HG03064 (cell line): ENCODE results near the gene TDRD15.
"Not testable (repeated sequence)": the region's sequence is repeated elsewhere in the genome, so short reads cannot be mapped to it uniquely, and the experiment has no call there.

Experiments used
- ATAC-seq: cut with Tn5 transposase; IDR thresholded peaks from one replicate; pipeline ENCODE4 v1.9.1; 2021; ENCODE audit warnings: low read depth; ENCODE audit not compliant: unreplicated experiment

TDRD15 gene

DNA sequence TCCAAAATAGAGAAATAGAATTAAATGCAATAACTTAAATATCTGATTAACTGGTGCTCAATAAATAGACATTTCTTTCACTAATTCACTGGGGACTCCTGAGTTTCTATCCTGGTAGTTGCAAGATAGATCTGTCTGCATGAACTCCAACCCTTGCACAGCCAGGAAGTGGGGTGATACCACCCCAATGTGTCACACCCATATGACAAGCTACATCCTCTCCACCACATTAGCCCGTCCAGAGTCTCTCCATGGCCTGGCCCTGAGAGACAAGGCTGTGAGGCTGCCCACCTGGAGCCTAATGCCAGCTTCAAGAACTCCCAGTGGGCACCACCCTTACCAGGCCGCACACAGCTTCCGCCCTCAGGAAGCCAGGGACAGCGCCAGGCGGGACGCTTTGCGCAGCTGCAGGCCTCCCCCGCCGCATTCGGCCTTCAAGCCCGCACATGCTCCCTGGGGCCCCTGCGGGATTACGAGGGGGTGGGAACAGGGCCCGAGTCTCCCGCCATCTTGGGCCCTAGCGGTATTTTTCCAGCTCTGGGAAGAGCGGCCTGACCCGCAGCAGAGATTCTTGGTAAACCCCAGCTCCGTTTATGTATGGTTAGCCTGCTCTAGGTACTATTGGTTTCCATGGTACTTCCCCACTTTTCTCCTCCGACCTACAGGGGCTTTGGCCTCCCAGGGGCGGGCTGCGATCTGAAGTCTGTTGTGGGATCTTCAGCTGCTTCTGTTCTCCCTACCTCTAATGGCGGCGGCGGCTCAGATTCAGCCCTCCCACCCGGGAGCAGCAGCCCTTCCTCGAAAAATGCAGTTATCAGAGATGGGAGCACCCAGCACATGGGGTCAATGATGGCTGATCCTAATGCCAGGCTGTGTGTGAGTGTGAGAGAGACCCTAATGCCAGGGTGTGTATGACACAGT, at the start of gene TDRD15:
TDRD15 (plus strand) TSS at position 496 of the 921 bp plus-strand sequence. CDS start 13,500 bp downstream, outside the sequence.
- no peak for ATAC-seq

DNA sequence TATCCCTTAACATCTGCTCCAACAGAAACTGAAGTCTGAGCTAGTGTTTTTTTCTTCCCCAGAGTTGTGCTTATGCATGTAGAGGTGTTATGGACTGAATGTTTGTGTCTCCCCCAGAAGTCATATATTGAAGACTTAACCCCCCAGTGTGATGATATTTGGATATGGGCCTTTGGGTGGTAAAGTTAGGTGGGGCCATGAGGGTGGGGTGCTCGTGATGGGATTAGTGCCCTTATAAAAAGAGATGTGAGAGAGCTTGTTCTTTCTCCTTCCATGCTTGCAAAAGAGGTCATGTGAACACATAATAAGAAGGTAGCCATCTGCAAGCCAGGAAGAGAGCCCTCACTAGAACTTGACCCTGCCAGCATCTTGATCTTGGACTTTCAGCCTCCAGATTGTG, 45.5 kb upstream of the TDRD15 start:
- ATAC-seq: no peak

DNA sequence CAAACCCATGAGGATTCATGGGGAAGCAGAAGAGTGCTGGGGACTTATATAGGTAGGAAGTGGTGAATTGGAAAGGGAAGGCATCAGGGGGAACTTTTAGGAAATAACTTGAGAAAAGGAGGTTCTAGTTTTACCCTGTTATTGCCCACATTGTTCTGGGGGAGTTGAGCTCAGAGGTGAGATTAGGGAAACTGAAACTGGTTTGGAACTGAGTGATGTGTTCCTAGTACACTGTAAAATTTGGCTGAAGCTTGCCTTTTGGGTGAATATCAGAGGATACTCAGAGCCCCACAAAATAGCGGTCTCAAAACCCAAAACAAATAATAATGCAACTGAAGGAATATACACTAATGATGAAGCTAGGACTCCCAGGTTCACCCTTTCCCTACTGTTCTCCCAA, 40.3 kb upstream of the TDRD15 start:
- ATAC-seq: no peak

DNA sequence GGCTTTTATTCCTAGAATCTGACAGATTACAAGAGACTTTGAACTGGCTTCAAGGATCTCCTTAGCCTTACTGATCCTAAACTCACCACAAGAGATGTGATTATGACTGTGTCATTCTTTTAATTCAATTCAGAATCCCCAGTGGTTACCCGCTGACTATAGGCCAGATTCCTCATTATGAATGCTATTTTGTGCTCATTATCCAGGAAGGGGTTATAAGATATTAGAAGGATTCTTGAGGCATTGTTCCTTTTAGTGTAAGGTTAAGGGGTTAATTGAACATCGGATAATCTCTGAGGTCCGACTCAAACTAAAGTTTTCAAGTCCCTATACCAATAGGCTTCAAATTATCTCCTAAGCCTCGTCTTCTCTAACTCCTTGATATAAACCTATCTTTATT, 39.4 kb upstream of the TDRD15 start:
- no peak for ATAC-seq

DNA sequence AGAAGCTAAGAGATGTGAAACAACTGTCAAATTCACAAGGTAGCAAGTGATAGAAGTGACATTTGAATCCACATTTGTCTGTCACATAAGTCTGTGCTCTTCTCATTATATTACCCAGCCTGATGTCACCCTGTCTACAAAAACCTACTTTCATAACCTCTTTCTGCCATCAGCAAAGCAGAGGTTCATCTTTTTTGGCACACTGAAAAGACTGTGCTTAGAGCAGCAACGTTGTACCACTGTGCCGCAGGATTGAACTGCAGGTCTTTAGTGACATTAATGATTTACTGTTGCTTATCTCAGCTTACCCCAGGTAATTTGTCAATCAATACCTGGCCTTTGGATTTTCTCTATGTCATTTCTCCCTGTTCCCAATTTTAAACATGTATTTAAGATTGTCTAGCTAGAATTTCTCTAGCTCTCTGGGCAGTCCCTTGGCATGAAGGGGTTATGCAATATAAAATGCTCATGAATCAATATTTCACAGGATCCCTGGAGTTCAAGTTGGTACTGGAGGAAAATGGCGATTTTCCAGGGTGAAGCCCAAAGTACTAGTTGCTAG, 31.4 kb upstream of the TDRD15 start:
- ATAC-seq: no peak

DNA sequence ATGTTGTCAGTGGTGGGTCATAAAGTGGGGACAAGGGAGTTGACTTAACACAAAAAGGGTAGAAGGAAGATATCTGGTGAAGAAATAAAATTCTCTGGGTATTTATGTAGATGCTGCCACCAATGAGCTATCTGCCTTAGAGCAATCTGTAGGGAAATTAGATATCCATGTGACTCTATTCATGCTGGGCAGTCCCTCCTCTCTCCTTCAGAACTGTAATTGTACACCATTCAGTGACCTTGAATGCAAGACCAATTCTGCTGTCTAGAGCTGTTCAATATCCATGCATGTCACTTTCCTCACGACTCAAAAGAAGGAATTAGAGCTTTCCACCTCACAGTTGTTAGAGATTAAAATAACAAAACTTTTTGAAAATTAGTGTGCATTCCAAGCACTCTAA, 28.6 kb upstream of the TDRD15 start:
- no peak for ATAC-seq

DNA sequence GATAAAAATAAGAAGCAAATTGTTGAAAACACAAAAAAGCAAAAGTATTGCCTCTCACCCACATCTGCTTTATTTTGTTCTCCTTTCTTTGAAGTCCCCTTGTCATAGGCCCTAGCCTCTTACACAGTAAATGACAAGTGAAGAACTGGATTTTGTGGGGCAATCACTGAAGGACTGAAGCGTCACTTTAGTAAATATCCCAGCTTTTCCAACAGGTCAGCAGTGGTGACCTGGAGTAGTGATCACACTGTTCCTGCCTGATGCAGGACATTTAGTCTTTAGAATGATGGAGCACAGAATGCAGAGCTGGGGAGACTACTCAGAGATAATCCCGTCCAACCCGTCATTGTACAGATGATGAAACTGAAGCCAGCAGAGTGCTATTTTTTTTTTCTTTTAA, 28.1 kb upstream of the TDRD15 start:
- no peak for ATAC-seq

DNA sequence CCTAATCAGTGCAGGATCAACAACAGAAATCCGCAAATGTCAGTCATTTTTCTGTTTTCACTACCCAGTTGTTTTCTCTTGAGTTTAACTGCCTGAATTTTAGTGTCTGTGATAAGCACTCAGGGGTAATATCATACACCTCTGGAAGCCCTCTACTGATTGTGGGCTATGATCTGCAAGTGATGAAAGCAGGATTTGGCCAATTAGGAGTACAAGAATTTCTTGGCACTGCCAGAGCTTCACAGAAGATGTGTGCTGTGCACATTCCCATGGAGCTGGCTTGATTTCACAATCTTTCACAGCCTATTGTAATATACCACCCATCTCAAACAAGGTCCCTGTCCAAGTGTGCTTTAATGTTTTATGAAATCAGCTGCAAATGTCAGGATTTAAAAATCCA, 27.3 kb upstream of the TDRD15 start:
- ATAC-seq: no peak

DNA sequence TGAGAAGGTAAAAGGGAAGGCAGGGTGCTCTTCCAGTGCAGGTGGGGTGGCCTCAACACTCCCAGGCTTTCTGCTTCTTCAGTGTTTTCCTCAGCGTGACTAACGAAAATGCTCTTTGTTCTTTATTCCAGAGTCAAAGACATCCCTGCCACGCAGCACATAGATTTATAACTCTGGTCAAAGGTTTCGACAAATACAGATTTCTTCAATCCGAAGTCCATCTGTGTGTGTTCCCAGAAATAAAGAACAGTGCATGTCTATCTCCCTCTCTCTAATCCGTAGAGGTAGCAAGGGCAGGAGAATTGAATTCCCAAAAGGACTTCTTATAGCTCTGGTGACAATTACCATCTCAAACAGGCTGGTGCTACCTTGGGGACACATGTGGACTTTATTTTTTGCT, 26.4 kb upstream of the TDRD15 start:
- ATAC-seq: no peak

DNA sequence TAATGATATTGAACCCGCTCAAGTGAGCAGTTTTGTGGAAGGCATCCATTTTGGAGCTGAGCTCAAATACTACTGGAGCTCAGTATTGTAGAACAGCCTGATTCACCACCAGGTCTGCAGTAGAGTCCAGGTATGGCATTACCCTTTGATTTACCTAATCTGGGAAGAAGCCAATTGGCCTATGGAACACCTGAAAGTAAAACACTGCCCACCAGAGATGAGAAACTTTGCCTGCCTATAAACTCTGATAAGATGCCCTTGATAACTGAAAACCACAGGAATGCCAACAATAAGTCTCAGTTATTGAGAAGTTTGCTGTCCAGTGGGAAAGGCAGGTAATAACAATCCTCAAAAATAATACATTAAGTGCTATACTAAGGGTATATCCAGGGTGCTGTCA, 25.5 kb upstream of the TDRD15 start:
- ATAC-seq: no peak

DNA sequence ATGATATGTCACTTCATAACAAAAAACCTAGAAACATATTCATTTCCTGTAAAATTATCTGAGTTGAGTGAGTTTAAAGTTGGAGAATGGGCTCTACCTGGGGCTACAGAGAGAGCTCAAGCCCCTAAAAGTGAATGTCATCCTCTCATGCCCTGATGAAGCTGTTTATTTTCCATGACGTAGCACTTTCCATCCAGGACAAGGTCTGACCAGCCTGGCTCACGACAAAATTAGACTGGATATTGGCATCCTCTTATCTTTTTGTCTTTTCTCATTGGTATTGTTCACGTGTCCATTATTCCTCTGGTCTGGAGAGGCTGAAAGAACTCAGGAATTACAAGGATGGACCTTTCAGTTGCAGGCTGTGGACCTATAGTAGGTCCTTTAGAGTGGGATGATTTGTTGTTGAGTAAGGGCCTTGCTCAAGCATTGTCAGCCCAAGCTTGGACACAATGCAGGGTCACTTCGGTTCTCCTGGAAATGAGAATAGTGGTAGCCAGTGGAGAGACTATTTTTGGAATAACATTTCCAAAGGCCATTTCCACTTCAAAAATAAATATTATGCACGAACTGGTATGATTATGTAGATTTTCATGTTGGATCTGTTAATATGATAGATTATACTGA, 24.4 kb upstream of the TDRD15 start:
- no peak for ATAC-seq

DNA sequence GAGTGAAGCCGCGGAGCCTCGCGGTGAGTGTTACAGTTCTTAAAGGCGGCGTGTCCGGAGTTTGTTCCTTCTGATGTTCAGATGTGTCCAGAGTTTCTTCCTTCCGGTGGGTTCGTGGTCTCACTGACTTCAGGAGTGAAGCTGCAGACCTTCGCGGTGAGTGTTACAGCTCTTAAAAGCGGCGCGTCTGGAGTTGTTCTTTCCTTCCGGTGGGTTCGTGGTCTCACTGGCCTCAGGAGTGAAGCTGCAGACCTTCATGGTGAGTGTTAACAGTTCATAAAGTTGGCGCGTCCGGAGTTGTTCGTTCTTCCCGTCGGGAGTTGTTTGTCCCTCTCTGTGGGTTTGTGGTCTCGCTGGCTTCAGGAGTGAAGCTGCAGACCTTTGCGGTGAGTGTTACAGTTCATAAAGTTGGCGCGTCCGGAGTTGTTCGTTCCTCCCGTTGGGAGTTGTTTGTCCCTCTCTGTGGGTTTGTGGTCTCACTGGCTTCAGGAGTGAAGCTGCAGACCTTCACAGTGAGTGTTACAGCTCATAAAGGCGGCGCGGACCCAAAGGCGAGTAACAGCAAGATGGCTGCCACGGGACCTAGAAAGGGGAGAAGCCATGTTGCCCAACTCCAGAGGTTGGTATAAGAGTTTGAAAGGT, 22.1 kb upstream of the TDRD15 start:
- not testable (repeated sequence) for ATAC-seq

DNA sequence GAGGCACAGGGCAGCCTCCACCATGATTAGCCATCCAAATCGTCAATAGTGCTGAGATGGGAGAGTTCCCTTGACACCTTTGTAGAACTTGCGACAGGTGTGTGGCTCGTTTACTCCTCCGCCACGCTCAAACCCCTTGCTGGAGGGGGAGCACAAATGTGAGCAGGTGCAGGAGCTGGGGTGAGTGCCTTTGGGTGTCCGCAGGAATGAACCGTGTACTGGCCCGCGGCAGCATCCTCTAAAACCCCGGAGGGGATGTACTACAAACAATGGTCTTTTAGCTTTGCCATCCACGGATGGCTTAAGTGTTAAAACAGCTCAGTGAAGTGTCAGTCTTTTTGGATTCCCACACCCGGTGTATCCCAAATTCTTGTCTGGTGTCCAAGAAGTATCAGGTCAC, 21.4 kb upstream of the TDRD15 start:
- no peak for ATAC-seq

DNA sequence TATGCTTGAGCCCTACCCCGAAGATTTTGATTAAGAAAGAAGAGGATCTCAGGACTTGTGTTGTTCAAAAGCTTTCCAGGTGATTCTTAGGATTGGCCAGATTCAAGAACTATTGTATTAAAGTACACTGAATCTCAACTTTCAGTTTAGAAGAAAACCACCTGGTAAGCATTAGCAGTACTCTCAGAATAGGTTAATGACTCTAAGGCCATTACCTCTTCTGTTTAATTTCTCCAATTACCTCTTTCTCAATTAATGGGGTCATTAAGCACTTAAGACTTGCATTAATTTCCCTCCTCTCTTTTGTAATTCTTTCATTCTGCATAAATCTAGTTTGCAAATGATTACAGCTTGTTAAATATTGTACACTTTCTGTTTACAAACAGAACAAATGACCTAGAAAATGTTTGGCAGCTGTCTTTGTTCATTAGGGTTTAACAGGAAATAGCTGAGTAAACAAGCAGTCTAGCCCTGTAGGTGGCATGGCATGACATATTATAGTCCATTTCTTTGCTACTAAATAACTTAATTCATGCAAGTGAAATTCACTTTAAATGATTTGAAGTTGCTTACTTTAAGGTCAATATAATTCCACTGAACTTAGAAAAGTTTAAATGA, 20.4 kb upstream of the TDRD15 start:
- no peak for ATAC-seq

DNA sequence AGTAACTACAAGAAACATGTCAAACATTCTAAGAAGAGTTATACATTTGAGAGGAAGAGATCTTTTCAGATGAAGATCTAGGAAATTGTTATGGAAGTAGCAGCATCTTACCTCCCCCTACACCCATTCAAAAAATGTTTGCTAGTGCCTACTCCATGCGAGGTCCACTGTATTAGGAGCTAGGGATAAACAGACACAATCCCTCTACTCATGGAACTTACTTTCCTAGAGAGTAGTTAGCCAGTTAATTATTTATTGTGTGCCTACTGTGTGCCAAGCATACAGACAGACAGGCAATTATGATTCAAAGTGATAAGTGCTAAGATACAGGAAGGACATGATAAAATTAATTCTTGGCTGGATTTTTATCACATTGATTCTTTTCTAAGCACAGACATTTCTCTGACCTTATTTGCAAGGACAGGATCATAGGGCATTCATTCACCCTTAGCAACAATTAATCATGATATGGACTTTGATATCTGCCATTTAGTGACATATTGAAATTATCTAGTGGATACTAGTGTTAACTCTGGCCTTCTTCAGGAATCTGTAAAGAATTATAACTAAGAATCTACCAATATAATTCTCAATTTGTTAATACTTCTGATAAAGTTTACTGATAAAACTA, 19.6 kb upstream of the TDRD15 start:
- no peak for ATAC-seq

DNA sequence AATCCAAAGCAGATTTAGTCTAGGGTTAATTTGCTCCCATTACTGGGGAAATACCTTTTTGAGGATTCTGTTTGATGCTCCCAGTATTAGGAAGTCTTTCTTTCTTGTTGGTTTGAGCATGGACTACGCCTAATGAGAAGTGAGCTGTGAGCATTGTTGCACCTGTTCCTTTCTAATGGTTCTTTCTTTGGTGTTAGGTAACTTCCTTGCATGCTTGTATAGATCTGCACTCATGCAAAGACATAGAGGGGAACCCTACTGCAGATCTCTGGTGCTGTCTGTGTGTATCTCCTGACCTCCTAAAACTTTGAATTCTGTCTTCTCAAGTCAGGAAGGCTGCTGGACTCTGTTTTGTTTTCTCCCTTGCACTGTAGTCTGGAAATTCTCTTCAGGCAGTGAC, 12.8 kb upstream of the TDRD15 start:
- no peak for ATAC-seq

DNA sequence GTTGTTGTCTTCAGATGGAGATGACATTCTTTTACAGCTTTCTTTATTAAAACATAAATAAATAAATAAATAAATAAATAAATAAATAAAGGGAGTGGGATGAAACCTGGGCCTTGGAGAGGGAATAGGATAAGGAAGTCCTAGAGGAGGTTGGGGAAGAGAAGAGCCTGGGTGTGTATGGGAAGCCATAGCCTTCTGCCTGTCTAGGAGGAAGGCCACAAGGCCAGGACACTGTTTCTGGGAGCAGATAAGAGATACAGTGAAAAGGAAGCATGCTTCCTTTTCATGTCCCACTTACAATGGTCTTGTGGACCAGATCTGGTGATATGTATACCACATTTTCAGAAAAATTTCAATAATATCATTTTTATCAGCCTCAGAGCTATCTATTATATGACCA, 6.1 kb upstream of the TDRD15 start:
- no peak for ATAC-seq

DNA sequence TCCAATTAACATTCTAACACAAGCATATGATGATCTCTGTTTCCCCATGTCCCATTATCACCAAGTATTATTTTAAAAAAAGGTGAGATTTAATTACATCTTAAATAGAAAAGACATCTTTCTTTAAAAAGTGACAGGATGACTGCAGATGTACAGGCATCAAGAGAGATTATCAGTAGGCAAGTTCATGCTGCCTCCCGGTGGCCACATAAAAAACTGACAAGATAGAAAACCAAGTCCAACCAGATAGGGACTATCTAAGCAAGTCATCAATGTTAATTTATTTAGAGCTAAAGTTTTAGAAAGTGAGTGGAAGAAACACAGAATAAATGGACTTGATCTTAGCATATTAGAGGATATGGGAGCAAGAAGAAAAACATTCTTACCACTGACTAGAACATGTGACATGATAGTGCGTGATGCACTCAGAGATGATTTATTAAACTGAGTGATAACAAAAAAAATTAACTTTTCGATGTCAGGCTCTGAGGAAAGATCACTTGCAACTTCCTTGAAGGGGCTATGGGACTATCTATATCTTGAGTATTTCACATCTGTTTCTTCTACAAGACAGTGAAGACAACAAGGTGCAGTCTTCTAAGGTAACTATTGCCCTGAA, 5.4 kb upstream of the TDRD15 start:
- no peak for ATAC-seq

DNA sequence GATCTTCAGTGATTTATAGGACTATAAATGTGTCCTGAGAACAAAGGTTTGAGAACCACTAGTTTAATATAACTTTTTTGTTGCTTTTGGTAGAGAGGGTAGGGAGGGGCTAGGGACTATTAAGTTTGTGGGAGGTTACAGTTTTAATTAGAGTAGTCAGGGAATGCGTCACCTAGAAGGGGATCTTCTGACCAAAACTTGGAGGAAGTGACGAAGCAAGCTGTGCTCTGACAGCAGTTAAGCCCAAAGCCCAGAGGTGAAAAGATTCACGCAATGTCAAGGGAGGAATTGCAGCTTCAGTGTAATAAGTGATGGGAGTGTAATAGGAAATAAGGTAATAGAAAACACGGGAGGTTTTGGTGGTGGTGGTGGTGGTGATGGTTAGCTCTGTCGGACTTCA, 8.1 kb downstream of the TDRD15 start:
- ATAC-seq: no peak

DNA sequence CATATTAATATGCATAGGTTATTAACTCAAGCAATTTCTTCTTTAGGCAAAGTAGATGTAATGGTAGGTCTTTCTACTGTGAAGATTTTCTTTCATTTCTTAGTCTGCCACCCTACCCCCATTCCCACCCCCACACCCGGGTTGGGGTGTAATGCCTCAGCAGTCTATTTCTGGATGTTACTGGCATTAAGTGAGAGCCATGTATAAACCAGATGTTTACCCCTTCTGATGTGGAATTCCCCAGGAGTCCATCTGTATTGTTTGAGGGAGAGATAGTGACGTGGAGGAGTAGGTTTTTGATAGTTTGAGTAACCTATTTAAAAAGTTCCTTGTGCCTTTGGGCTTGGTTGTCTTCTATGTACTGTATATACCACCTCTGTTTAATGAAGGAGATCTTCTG, 11.8 kb downstream of the TDRD15 start:
- ATAC-seq: no peak
